A673 (cell line): ENCODE results near the gene MCAT.

Experiments used
- EZH2 ChIP-seq: fragments of 200-600 bp; sonication (generic); IDR thresholded peaks from 2 replicates; pipeline ENCODE4 v1.6.1; 2017; ENCODE audit warnings: borderline replicate concordance, low read depth, mild to moderate bottlenecking, mixed read lengths, antibody characterized with exemption, low read length; ENCODE audit not compliant: poor library complexity, severe bottlenecking
- TF ChIP-seq, protein P1 (sequence below): fragments of 300-800, 200-600 bp; sonication (generic); conservative IDR thresholded peaks from 2 replicates; pipeline ENCODE4 v1.5.1; 2017; ENCODE audit warnings: low read depth, mild to moderate bottlenecking, antibody characterized with exemption, low read length, moderate library complexity, mixed read lengths

DNA sequence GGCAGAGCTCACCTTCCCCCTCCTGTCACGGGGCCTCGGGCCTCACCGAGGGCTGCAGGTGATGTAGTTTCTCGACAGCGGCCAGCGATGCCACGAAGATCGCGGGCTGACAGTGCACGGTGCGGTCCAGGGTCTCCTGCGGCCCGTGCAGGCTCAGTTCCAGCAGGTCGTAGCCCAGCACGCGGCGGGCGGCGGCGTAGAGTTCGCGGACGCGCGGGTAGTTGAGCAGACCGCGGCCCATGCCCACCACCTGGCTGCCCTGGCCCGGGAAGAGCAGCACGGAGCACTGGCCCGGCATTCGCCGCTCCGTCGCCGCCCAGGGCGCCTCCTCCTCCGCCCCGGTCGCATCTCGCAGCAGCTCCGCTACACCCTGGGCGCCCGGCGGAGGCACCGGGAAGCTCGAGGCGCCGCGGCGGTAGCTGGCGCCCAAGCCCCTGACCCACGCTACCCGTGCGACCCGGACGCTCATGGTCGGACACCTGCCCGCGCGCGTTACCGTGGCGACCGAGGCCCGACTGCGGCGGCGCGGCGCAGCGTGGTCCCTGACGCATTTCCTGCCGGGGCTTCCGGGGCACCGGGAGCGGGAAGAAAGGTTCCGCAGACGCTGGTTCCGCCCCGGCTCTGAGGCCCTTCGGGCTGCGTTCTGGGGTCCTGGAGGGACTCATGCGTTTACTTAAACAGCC, at the start of gene MCAT:
- TF ChIP-seq, protein P1, sequence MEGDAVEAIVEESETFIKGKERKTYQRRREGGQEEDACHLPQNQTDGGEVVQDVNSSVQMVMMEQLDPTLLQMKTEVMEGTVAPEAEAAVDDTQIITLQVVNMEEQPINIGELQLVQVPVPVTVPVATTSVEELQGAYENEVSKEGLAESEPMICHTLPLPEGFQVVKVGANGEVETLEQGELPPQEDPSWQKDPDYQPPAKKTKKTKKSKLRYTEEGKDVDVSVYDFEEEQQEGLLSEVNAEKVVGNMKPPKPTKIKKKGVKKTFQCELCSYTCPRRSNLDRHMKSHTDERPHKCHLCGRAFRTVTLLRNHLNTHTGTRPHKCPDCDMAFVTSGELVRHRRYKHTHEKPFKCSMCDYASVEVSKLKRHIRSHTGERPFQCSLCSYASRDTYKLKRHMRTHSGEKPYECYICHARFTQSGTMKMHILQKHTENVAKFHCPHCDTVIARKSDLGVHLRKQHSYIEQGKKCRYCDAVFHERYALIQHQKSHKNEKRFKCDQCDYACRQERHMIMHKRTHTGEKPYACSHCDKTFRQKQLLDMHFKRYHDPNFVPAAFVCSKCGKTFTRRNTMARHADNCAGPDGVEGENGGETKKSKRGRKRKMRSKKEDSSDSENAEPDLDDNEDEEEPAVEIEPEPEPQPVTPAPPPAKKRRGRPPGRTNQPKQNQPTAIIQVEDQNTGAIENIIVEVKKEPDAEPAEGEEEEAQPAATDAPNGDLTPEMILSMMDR, result no peak
- TF ChIP-seq EZH2, result no peak
